GM12878 (cell line): ENCODE results near the gene RTF1. TPM values are rescaled to one million over a fixed set of nuclear protein-coding genes. Genes with fewer than 3 reads are reported as not detected.

Experiments
- ATAC-seq: fragments of 200-7000 bp; cut with Tn5 transposase; 3 replicates; pipeline ENCODE4 v1.9.1; 2020; ENCODE audit warnings: mild to moderate bottlenecking, moderate library complexity
- BruUV-seq: library from RNA; stranded (reverse); fragments of 400-500 nt; replicated peaks from 2 replicates; lab custom pipeline; 2021; lab: Mats Ljungman, UMichigan
- CTCF ChIA-PET: fragments of 300-600 bp; sonication (Branson Sonifier 250); formaldehyde crosslinking; extraction: SDS; loops from one replicate; lab custom pipeline; 2021; ENCODE audit warnings: inconsistent platforms; lab: Yijun Ruan, JAX
- POLR2A ChIA-PET: fragments of 350-600 bp; formaldehyde crosslinking; extraction: SDS; loops from one replicate; lab custom pipeline; 2021; ENCODE audit warnings: inconsistent platforms; lab: Charles Lee
- RAD21 ChIA-PET: fragments of 300-600 bp; sonication (Branson Sonifier 250); formaldehyde crosslinking; loops from one replicate; lab custom pipeline; 2023; ENCODE audit warnings: antibody characterized with exemption; ENCODE audit not compliant: unreplicated experiment; lab: Charles Lee
- SMC1A ChIA-PET: fragments of 300-600 bp; sonication (Branson Sonifier 250); formaldehyde crosslinking; loops from one replicate; lab custom pipeline; 2023; ENCODE audit not compliant: unreplicated experiment, uncharacterized antibody; lab: Charles Lee
- DNase-seq: peaks from one replicate; pipeline ENCODE4 v3.0.0-alpha.2; 2011; ENCODE audit warnings: low read depth, low spot score
- FAIRE-seq: peaks from 3 replicates; lab custom pipeline; 2011; peaks lifted over from hg19 to GRCh38; lab: Jason Lieb, UNC
- H2AFZ ChIP-seq: 2 replicates; pipeline ENCODE4 v1.6.0; 2011; ENCODE audit warnings: low read depth, low read length, control low read depth; ENCODE audit not compliant: control insufficient read depth
- H3K27ac ChIP-seq: 2 replicates; pipeline ENCODE4 v1.5.1; 2011; ENCODE audit warnings: control low read depth; ENCODE audit not compliant: control insufficient read depth, insufficient read depth
- H3K27me3 ChIP-seq, 2 experiments: replicated peaks in 1 of 2; 2 replicates each; pipeline versions ENCODE4 v1.6.0 to v1.6.1; 2011; ENCODE audit warnings: low read length in 1 of 2; ENCODE audit not compliant: control insufficient read depth in 2 of 2, insufficient read depth in 2 of 2
- H3K36me3 ChIP-seq, 2 experiments: 2 replicates each; pipeline ENCODE4 v1.5.1; 2011; ENCODE audit warnings: low read length in 1 of 2; ENCODE audit not compliant: control insufficient read depth in 2 of 2, insufficient read depth in 2 of 2
- H3K4me1 ChIP-seq: 2 replicates; pipeline ENCODE4 v1.6.1; 2011; ENCODE audit warnings: mild to moderate bottlenecking, low read length, moderate library complexity, mixed read lengths; ENCODE audit not compliant: control insufficient read depth, insufficient read depth
- H3K4me2 ChIP-seq: 2 replicates; pipeline ENCODE4 v1.6.0; 2011; ENCODE audit warnings: control low read depth; ENCODE audit not compliant: control insufficient read depth, insufficient read depth
- H3K4me3 ChIP-seq: fragments of 200-600 bp; sonication (generic); 2 replicates; pipeline ENCODE4 v1.5.1; 2016
- H3K79me2 ChIP-seq: 2 replicates; pipeline ENCODE4 v1.6.0; 2011; ENCODE audit warnings: low read length; ENCODE audit not compliant: control insufficient read depth, insufficient read depth
- H3K9ac ChIP-seq: 2 replicates; pipeline ENCODE4 v1.8.0; 2011; ENCODE audit warnings: low read length, control low read depth, mixed read lengths; ENCODE audit not compliant: control insufficient read depth, insufficient read depth
- H3K9me3 ChIP-seq: replicated peaks from 3 replicates; pipeline ENCODE4 v1.5.1; 2011; ENCODE audit warnings: mild to moderate bottlenecking, low read length; ENCODE audit not compliant: control insufficient read depth, insufficient read depth
- H4K20me1 ChIP-seq: 2 replicates; pipeline ENCODE4 v1.6.0; 2011; ENCODE audit not compliant: control insufficient read depth, insufficient read depth
- FOS ChIP-seq: IDR thresholded peaks from 3 replicates; pipeline ENCODE4 v1.6.1; 2011; ENCODE audit warnings: borderline replicate concordance; ENCODE audit not compliant: insufficient read length; ENCODE audit errors: extremely low read depth
- HDAC2 ChIP-seq: fragments of 200-600 bp; sonication (generic); IDR thresholded peaks from 2 replicates; pipeline ENCODE4 v1.6.1; 2017
- SIX5 ChIP-seq: IDR thresholded peaks from 2 replicates; pipeline ENCODE4 v1.6.1; 2011; ENCODE audit warnings: mild to moderate bottlenecking, low read depth, low read length, moderate library complexity; ENCODE audit not compliant: severe bottlenecking
- WGBS: methylation state at CpG from one replicate; pipeline ENCODE4 v1.1.6; 2016; ENCODE audit warnings: low lambda C conversion rate; ENCODE audit not compliant: insufficient replicate concordance, insufficient coverage; ENCODE audit errors: missing lambda C conversion rate; 5-methylcytosine and 5-hydroxymethylcytosine counted together
- in situ Hi-C: fragments of 300-500 bp; cut with MboI; formaldehyde crosslinking; loops from 9 replicates; pipeline ENCODE4 v1.14.3; 2018; ENCODE audit warnings: mixed read lengths
- intact Hi-C: fragments of 100-400 bp; cut with micrococcal nuclease; formaldehyde crosslinking; loops from one replicate; pipeline ENCODE4 v1.14.2; 2022; ENCODE audit not compliant: unreplicated experiment
- polyA plus RNA-seq, 11 experiments: library from polyadenylated mRNA; depleted of rRNA in 4 of 11; unstranded in 6 of 11; stranded (reverse) in 5 of 11; fragments of >200 nt; fragmentation: Nextera tagmentation in 4 of 11; fragmentation: Illumina TruSeq in 1 of 11; extraction: Ambion mirVana in 4 of 11; extraction: Trizol in 1 of 11; gene quantifications; 1 replicate in 1 of 11; 2 replicates in 10 of 11; pipeline versions ENCODE4 v1.2.1 to v1.2.3, GENCODE V29; 2011 to 2016; ENCODE audit warnings: inconsistent platforms in 2 of 11, missing spikeins in 2 of 11, low read depth in 1 of 11
- total RNA-seq, 4 experiments: library from RNA; depleted of rRNA in 3 of 4; stranded (reverse); fragments of >200 nt in 3 of 4; fragmentation: Illumina TruSeq in 1 of 4; extraction: Trizol in 1 of 4; gene quantifications; 2 replicates each; pipeline versions ENCODE4 v1.2.1 to v1.2.3, GENCODE V29; 2013 to 2021
- TF ChIP-seq, protein P1 (sequence below): IDR thresholded peaks from 2 replicates; pipeline ENCODE4 v1.6.1; 2011; ENCODE audit warnings: low read depth, low read length, improper control_type of control experiment, borderline replicate concordance

Gene RTF1
- total and polyA plus RNA-seq, 10 of the 15 experiments (the other 5 are each of a cell fraction or from before 2014, with no cell fraction given): 7.2 to 67.9 (median 32.3) TPM

DNA sequence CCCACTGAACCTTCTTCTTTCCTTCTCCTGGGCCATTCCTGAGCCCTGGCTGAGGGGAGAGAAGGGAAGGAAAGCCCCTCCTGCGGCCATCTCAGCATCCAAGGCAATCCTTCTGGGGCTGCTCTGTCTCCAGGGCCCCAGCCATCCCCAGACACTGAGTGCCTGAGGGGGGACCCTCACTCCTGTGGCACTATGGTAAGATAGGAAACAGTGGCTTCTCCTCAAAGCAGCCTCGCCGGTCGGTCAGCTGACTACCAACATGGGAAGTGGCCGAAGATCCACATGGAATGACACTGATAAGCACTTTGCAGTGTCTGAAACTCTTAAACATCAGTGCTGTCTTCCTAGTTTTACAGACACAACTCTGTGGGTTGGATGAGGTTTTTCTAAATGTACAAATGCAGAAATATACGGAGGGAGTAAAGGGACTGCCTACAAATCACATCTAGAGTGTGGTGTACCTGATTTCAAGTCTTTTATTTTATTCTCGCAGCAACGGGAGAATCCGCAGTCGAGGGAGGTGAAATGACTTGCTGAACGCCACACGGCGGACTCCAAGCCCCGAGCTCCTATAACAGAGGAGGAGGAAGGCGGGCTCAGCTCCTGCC is 75.8 kb downstream of the RTF1 start:
- H3K27ac ChIP-seq: peak overlapping the region; percentile 55

More for the DNA sequence above, 75.8 kb downstream of the RTF1 start:
- CTCF ChIA-PET: interaction anchor here (0.6 to 3.2 kb wide), 5 partner anchors 8 to 230 kb away, joined by 3 to 19 read pairs (median 7); partner anchors contain the start of gene LTK
- Histone ChIP-seq H3K27me3 (peaks cover 7 to 8% of the 10 kb centered on the region in 2 experiments; a peak in 3 of 4 replicates), H3K36me3 (no peaks in the 10 kb centered on the region), H3K9me3 (no peaks in the 10 kb centered on the region), H4K20me1 (no peaks in the 10 kb centered on the region), H3K9ac (peak overlapping the region; percentile 70), H3K4me2 (peak overlapping the region; percentile 89), H3K4me3 (peak overlapping the region; percentile 73), H2AFZ (peak overlapping the region; percentile 78), H3K4me1 (peaks cover 29% of the 10 kb centered on the region), H3K79me2 (no peaks in the 10 kb centered on the region)
- in situ Hi-C loops: no loop called here
- FAIRE-seq: peak; percentile 68
- TF ChIP-seq SIX5: no peak
- TF ChIP-seq HDAC2: no peak
- TF ChIP-seq, protein P1, sequence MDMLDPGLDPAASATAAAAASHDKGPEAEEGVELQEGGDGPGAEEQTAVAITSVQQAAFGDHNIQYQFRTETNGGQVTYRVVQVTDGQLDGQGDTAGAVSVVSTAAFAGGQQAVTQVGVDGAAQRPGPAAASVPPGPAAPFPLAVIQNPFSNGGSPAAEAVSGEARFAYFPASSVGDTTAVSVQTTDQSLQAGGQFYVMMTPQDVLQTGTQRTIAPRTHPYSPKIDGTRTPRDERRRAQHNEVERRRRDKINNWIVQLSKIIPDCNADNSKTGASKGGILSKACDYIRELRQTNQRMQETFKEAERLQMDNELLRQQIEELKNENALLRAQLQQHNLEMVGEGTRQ: no peak
- TF ChIP-seq FOS: no peak
- POLR2A ChIA-PET: interaction anchor here (0.6 to 2.8 kb wide), 8 partner anchors 9 to 281 kb away, joined by 3 to 16 read pairs (median 6); partner anchors contain the start of genes LTK, MAPKBP1 and MGA
- no peak for ATAC-seq
- RAD21 ChIA-PET: interaction anchor here (0.7 to 2.7 kb wide), 5 partner anchors 10 to 160 kb away, joined by 3 to 16 read pairs (median 5); partner anchors contain the start of genes LTK, NUSAP1, OIP5 and RPAP1
- TSS peak; percentile 60 for BruUV-seq
- WGBS: 25% methylated on average over 15 of the region's 15 CpGs
- SMC1A ChIA-PET: interaction anchor here (1.0 to 2.2 kb wide), 4 partner anchors 9 to 26 kb away, joined by 3 to 8 read pairs (median 4); no protein-coding TSS in a partner anchor
- no peak for DNase-seq
- intact Hi-C loops: no loop called here
